HepG2 (cell line): ENCODE measurements around the gene ETFB. TPM values are rescaled to one million over a fixed set of nuclear protein-coding genes. Genes with fewer than 3 reads are reported as not detected.
A peak's percentile ranks its signal among the peaks of the same experiment; 100 is the strongest.

Experiments
- CENPT ChIP-seq: sonication (generic); formaldehyde crosslinking; IDR thresholded peaks from 2 replicates; pipeline ENCODE4 v1.8.0; 2022; ENCODE audit warnings: low read depth, mild to moderate bottlenecking, moderate library complexity, missing genetic modification reagents
- CENPX ChIP-seq: sonication (generic); formaldehyde crosslinking; IDR thresholded peaks from 2 replicates; pipeline ENCODE4 v1.9.0; 2021; ENCODE audit warnings: mild to moderate bottlenecking, missing genetic modification reagents, moderate library complexity
- DMAP1 ChIP-seq: IDR thresholded peaks from 2 replicates; pipeline ENCODE4 v1.6.1; 2016
- HMG20B ChIP-seq: conservative IDR thresholded peaks from 2 replicates; pipeline ENCODE4 v1.6.1; 2016; ENCODE audit warnings: missing genetic modification reagents, missing compliant biosample characterization
- HNRNPK ChIP-seq: fragments of 200-400 bp; formaldehyde crosslinking; IDR thresholded peaks from 2 replicates; pipeline ENCODE4 v1.6.1; 2018; ENCODE audit warnings: low read length, low read depth, moderate library complexity, mild to moderate bottlenecking; ENCODE audit not compliant: poor library complexity, severe bottlenecking
- RAD21 ChIP-seq: fragments of 450-650 bp; formaldehyde crosslinking; IDR thresholded peaks from 2 replicates; pipeline ENCODE4 v1.5.0; 2020; ENCODE audit warnings: mild to moderate bottlenecking
- RBAK ChIP-seq: sonication (generic); formaldehyde crosslinking; IDR thresholded peaks from 2 replicates; pipeline ENCODE4 v1.5.1; 2020; ENCODE audit warnings: mild to moderate bottlenecking, missing genetic modification reagents
- RBFOX2 ChIP-seq: fragments of 200-400 bp; formaldehyde crosslinking; IDR thresholded peaks from 2 replicates; pipeline ENCODE4 v1.6.1; 2017; ENCODE audit warnings: low read depth, mild to moderate bottlenecking, low read length
- RXRA ChIP-seq: sonication (generic); formaldehyde crosslinking; IDR thresholded peaks from 2 replicates; pipeline ENCODE4 v1.5.1; 2020; ENCODE audit warnings: missing genetic modification reagents
- SRY ChIP-seq: sonication (generic); formaldehyde crosslinking; IDR thresholded peaks from 2 replicates; pipeline ENCODE4 v1.8.0; 2022; ENCODE audit warnings: mild to moderate bottlenecking, missing genetic modification reagents
- ZBTB10 ChIP-seq: sonication (generic); formaldehyde crosslinking; IDR thresholded peaks from 2 replicates; pipeline ENCODE4 v1.4.0; 2020; ENCODE audit warnings: missing genetic modification reagents, borderline replicate concordance
- ZFP41 ChIP-seq: sonication (generic); formaldehyde crosslinking; IDR thresholded peaks from 2 replicates; pipeline ENCODE4 v1.4.0; 2020; ENCODE audit warnings: mild to moderate bottlenecking, missing genetic modification reagents, borderline replicate concordance
- ZNF160 ChIP-seq: sonication (generic); formaldehyde crosslinking; IDR thresholded peaks from 2 replicates; pipeline ENCODE4 v1.8.0; 2022; ENCODE audit warnings: mild to moderate bottlenecking, inconsistent platforms, missing genetic modification reagents
- ZNF180 ChIP-seq: sonication (generic); formaldehyde crosslinking; IDR thresholded peaks from 2 replicates; pipeline ENCODE4 v1.4.0; 2020; ENCODE audit warnings: low read depth, missing genetic modification reagents, borderline replicate concordance
- ZNF761 ChIP-seq: sonication (generic); formaldehyde crosslinking; conservative IDR thresholded peaks from 2 replicates; pipeline ENCODE4 v1.4.0; 2020; ENCODE audit warnings: mild to moderate bottlenecking, missing genetic modification reagents
- polyA plus RNA-seq, 8 experiments: library from polyadenylated mRNA; depleted of rRNA in 3 of 8; stranded (reverse) in 7 of 8; unstranded in 1 of 8; fragments of >200 nt; fragmentation: Illumina TruSeq in 4 of 8; extraction: Trizol in 4 of 8; gene quantifications; 2 replicates each; pipeline versions ENCODE4 v1.2.1 to v1.2.3, GENCODE V29; 2011 to 2016; ENCODE audit warnings: low read depth in 4 of 8, missing spikeins in 1 of 8, mixed read lengths in 1 of 8; ENCODE audit not compliant: insufficient read depth in 1 of 8
- total RNA-seq, 5 experiments: library from RNA; depleted of rRNA; stranded (reverse); fragments of >200 nt; fragmentation: Illumina TruSeq; extraction: Trizol; gene quantifications; 2 replicates each; pipeline ENCODE4 v1.2.3, GENCODE V29; 2016; ENCODE audit warnings: low read depth in 1 of 5

Gene ETFB
- total and polyA plus RNA-seq, 2 of the 13 experiments (the other 11 are each of a cell fraction or from before 2014, with no cell fraction given): 678 to 1,314 TPM

GRCh38 chr19:51354103-51354741 is 12.0 kb downstream of the ETFB start (continued):
- TF ChIP-seq SRY (CRISPR knock-in tag) (0 out of 2 replicates have a peak, but pooled peaks have one; percentile 22), RXRA (CRISPR knock-in tag) (peak; percentile 57), ZNF761 (CRISPR knock-in tag) (no peak), ZNF180 (no peak), HNRNPK (no peak), RBFOX2 (peak; percentile 81), DMAP1 (peak; percentile 46; the same call in 1 of the 2 replicates), ZBTB10 (no peak), RBAK (CRISPR knock-in tag) (no peak), RAD21 (CRISPR knock-in tag) (peak; percentile 37; the same call in 1 of the 2 replicates), ZFP41 (CRISPR knock-in tag) (no peak), CENPX (no peak), HMG20B (0 out of 2 replicates have a peak, but pooled peaks have one; percentile 4), CENPT (CRISPR knock-in tag) (0 out of 2 replicates have a peak, but pooled peaks have one; percentile 25), ZNF160 (CRISPR knock-in tag) (no peak)
